Activated CD4-positive, alpha-beta memory T cell treated with anti-CD3 and anti-CD28 coated beads for 36 hours (primary cell): ENCODE measurements around the gene DHDDS. TPM values are rescaled to one million over a fixed set of nuclear protein-coding genes. Genes with fewer than 3 reads are reported as not detected.
A peak's percentile ranks its signal among the peaks of the same experiment; 100 is the strongest.

Experiments
- CTCF ChIA-PET: fragments of 350-600 bp; sonication (Branson Sonifier 250); formaldehyde crosslinking; loops from one replicate; lab custom pipeline; 2021; ENCODE audit warnings: antibody characterized with exemption, inconsistent platforms; lab: Charles Lee
- POLR2A ChIA-PET: fragments of 350-600 bp; sonication (Branson Sonifier 250); formaldehyde crosslinking; loops from one replicate; lab custom pipeline; 2021; ENCODE audit warnings: antibody characterized with exemption; lab: Charles Lee
- DNase-seq: peaks from one replicate; pipeline ENCODE4 v3.0.0-alpha.2; 2020
- H3K27ac Mint-ChIP-seq: one replicate; pipeline ENCODE4 v1.8.0; 2021; ENCODE audit warnings: mixed read lengths
- H3K27me3 Mint-ChIP-seq: one replicate; pipeline ENCODE4 v1.8.0; 2021; ENCODE audit warnings: mixed read lengths
- H3K36me3 Mint-ChIP-seq: one replicate; pipeline ENCODE4 v1.8.0; 2021; ENCODE audit warnings: mixed read lengths
- H3K4me1 Mint-ChIP-seq: one replicate; pipeline ENCODE4 v1.8.0; 2021; ENCODE audit warnings: low read depth, mixed read lengths
- H3K4me3 Mint-ChIP-seq: one replicate; pipeline ENCODE4 v1.8.0; 2021; ENCODE audit warnings: mild to moderate bottlenecking, mixed read lengths
- H3K9me3 Mint-ChIP-seq: one replicate; pipeline ENCODE4 v1.8.0; 2021; ENCODE audit warnings: mixed read lengths
- intact Hi-C: fragments of 100-400 bp; cut with micrococcal nuclease; formaldehyde crosslinking; loops from one replicate; pipeline ENCODE4 v1.15.1; 2023
- total RNA-seq, 2 experiments: library from RNA; stranded (reverse); gene quantifications; one replicate each; pipeline ENCODE4 v1.2.3, GENCODE V29; 2021

The DHDDS gene
- total RNA-seq, 2 experiments from 2014 or later, result 41.9 to 45.5 TPM

DNA sequence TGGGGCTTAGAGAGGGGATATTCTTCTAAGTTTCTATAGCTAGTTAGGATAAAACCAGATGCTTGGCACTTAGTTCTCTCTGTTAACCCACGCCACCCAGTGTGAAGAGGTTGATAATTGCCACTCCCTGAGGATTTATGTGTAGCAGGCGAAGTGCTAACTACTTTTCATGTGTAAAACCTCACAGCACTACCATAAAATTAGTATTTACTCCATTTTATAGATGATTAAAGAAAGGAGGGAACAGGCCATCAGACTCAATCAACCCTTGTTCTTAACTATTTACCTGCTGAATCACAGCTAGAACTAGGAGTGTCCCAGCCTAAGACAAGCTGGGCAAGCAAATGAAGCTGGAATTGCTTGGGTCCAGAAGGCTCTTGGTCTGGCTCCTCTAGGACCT lies 12.6 kb upstream of the DHDDS start:
- Mint-ChIP-seq H3K36me3 (no peaks in the 10 kb centered on the region), H3K9me3 (no peaks in the 10 kb centered on the region), H3K4me1 (peaks cover 2% of the 10 kb centered on the region), H3K27me3 (no peaks in the 10 kb centered on the region), H3K4me3 (no peak overlapping the region), H3K27ac (no peak overlapping the region)
- DNase-seq, result no peak
- intact Hi-C loops, result loop anchor here (5.0 to 10.0 kb wide), 2 partner anchors 57 to 315 kb away; no protein-coding TSS in a partner anchor
- CTCF ChIA-PET, result interaction anchor here (1.0 to 1.9 kb wide), 3 partner anchors 13 to 135 kb away, joined by 3 to 5 read pairs (median 3); partner anchors contain the start of gene DHDDS
- POLR2A ChIA-PET, result no interaction called here

DNA sequence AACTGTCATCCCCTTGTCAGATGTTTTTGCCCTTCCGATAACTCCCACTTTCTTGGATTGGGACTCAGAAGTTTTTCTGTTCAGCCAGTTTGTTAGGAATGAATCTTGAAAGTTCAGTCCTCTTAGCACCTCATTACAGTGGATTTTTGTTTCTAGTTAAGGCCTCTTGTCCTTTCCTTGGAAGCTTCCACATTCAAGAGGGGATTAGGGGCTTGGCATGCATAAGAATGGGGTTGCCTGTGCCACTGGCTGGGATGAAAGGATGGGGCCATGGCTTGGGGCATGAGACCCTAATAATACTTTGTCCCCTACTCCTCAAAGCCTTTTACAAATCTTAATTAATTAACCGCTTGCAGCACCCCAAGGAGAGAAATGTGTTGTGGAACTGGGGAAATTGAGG lies 2.4 kb upstream of the DHDDS start:
- CTCF ChIA-PET, result interaction anchor here (2.7 to 3.9 kb wide), 2 partner anchors 12 to 41 kb away, joined by 15 to 18 read pairs; partner anchors contain the start of gene HMGN2
- no peak overlapping the region for H3K27ac Mint-ChIP-seq
- POLR2A ChIA-PET, result no interaction called here
- intact Hi-C loops, result no loop called here
- H3K4me1 Mint-ChIP-seq, result peaks cover 23% of the 10 kb centered on the region
- peaks cover 7% of the 10 kb centered on the region for H3K36me3 Mint-ChIP-seq
- no peaks in the 10 kb centered on the region for H3K9me3 Mint-ChIP-seq
- H3K27me3 Mint-ChIP-seq, result no peaks in the 10 kb centered on the region
- DNase-seq, result no peak
- no peak overlapping the region for H3K4me3 Mint-ChIP-seq

DNA sequence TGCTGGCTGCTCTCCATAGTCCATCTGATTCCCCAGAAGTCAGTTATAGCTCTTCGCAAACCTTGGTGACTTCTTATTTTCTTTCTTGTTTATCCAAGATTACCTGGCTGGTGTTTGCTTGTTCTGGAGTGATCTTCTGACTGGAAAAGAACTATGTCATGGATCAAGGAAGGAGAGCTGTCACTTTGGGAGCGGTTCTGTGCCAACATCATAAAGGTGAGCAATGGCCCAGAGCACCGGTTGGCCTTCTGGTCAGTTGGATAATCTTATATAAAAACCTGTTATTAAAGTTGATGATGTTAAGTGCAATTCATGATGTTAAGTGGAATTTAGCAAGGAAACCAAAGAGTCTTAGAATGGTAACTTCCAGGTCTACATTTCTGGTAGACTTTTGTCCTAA lies 672 bp downstream of the DHDDS start:
- ChIA-PET POLR2A (interaction anchor here (0.8 to 2.2 kb wide), 8 partner anchors 7 to 144 kb away, joined by 3 to 19 read pairs (median 3); partner anchors contain the start of gene HMGN2), CTCF (interaction anchor here (0.8 to 3.9 kb wide), 15 partner anchors 14 to 263 kb away, joined by 3 to 32 read pairs (median 3); partner anchors contain the start of genes CEP85, HMGN2 and ZNF593)
- Mint-ChIP-seq H3K27ac (peak overlapping the region; percentile 80), H3K9me3 (no peaks in the 10 kb centered on the region), H3K27me3 (no peaks in the 10 kb centered on the region), H3K4me1 (peaks cover 23% of the 10 kb centered on the region), H3K36me3 (peaks cover 8% of the 10 kb centered on the region), H3K4me3 (peak overlapping the region; percentile 91)
- intact Hi-C loops, result loop anchor here (1.0 kb wide), 2 partner anchors 40 to 113 kb away; partner anchors contain the start of gene HMGN2
- DNase-seq, result no peak

DNA sequence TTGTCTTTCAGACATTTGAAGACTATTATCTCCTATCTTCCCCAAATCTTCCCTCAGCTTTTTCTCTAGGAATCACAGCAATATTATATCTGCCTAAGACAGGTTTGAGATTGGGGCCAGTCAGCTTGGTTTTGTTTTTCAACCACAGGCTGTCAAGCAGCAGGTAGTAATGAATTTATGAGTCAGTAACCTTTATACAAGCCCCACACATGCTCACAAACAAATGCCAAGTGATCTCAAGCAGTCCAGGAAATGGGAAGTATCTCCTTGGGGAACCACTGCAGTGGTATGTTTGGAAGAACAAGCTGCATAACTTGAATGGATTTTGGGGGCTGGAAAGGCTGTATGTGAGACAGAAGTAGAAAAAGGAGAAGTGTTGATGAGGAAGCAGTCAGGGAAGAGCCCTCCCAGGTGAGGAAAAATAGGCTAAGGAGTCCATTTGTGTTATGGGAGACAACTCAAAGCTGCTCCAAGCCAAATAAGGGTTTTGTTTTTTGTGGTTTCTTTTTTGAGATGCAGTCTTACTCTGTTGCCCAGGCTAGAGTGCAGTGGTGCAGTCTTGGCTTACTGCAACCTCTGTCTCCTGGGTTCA lies 2.1 kb downstream of the DHDDS start:
- Mint-ChIP-seq H3K9me3 (no peaks in the 10 kb centered on the region), H3K36me3 (peaks cover 16% of the 10 kb centered on the region), H3K4me1 (peaks cover 23% of the 10 kb centered on the region), H3K4me3 (no peak overlapping the region), H3K27ac (no peak overlapping the region), H3K27me3 (no peaks in the 10 kb centered on the region)
- intact Hi-C loops, result no loop called here
- ChIA-PET CTCF (interaction anchor here (3.8 kb wide), 1 partner anchor 17 kb away, joined by 32 read pairs; no protein-coding TSS in a partner anchor), POLR2A (no interaction called here)
- DNase-seq, result no peak

DNA sequence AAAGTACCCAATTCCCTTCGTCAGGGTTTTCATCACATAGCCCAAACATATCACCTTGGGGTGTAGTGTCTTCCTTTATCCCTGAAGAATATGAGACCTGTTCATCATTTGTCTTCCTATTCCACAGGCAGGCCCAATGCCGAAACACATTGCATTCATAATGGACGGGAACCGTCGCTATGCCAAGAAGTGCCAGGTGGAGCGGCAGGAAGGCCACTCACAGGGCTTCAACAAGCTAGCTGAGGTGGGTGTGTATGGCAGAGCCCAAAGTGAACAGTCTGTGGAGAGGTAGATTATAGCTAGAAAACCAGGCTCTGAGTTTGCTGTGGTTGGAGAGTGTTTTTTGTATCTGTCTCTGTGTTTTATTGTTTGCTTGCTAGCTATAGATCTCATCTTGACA lies 5.9 kb downstream of the DHDDS start:
- H3K27ac Mint-ChIP-seq, result no peak overlapping the region
- no peak for DNase-seq
- H3K27me3 Mint-ChIP-seq, result no peaks in the 10 kb centered on the region
- CTCF ChIA-PET, result no interaction called here
- H3K9me3 Mint-ChIP-seq, result no peaks in the 10 kb centered on the region
- POLR2A ChIA-PET, result no interaction called here
- intact Hi-C loops, result no loop called here
- H3K4me3 Mint-ChIP-seq, result no peak overlapping the region
- peaks cover 9% of the 10 kb centered on the region for H3K4me1 Mint-ChIP-seq
- peaks cover 33% of the 10 kb centered on the region for H3K36me3 Mint-ChIP-seq

DNA sequence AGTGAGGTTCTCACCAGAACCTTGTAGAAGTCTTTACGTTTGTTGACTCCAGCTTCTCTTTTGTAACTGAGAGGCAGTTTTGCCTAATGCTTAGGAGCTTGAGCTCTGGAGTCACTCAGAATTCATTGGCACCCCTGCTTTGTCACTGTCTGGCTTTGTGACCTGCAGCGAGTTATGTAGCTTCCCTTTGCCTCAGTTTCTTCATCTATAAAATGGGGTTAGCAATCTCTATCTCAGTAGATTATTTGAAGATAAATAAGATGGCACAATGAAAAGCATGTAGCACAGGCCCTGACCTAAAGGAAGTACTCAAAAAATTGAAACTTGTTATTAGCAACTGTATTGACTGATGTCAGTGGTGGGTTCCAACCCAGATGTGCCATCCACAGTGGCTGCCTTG lies 8.1 kb downstream of the DHDDS start:
- H3K36me3 Mint-ChIP-seq, result peaks cover 42% of the 10 kb centered on the region
- H3K27ac Mint-ChIP-seq, result no peak overlapping the region
- no peaks in the 10 kb centered on the region for H3K9me3 Mint-ChIP-seq
- no peak overlapping the region for H3K4me3 Mint-ChIP-seq
- H3K4me1 Mint-ChIP-seq, result no peaks in the 10 kb centered on the region
- H3K27me3 Mint-ChIP-seq, result no peaks in the 10 kb centered on the region
- POLR2A ChIA-PET, result interaction anchor here (1.0 kb wide), 1 partner anchor 8 kb away, joined by 3 read pairs; the partner anchor contains the start of gene DHDDS
- no peak for DNase-seq
- CTCF ChIA-PET, result no interaction called here
- intact Hi-C loops, result no loop called here

DNA sequence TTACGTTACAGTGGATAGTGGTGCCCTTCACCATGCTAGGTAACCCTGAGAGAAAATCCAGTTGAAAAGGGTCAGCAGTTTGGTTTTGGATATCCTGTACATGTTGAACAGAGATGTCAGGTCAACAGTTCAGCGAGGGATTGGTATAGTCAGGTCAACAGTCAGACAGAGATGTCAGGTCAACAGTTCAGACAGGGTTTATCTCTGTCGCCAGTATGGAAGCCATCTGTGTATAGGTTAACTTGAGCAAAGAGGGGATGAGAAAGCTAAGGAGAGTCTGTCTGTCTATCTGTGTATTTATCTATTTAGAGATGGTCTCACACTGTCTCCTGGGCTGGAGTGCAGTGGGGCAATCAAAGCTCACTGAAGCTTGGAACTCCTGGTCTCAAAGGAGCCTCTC lies 17.7 kb downstream of the DHDDS start:
- H3K27ac Mint-ChIP-seq, result no peak overlapping the region
- peaks cover 32% of the 10 kb centered on the region for H3K36me3 Mint-ChIP-seq
- H3K4me3 Mint-ChIP-seq, result no peak overlapping the region
- intact Hi-C loops, result no loop called here
- CTCF ChIA-PET, result interaction anchor here (2.8 kb wide), 1 partner anchor 33 kb away, joined by 10 read pairs; no protein-coding TSS in a partner anchor
- no peaks in the 10 kb centered on the region for H3K4me1 Mint-ChIP-seq
- POLR2A ChIA-PET, result no interaction called here
- no peak for DNase-seq
- H3K27me3 Mint-ChIP-seq, result no peaks in the 10 kb centered on the region
- H3K9me3 Mint-ChIP-seq, result no peaks in the 10 kb centered on the region

DNA sequence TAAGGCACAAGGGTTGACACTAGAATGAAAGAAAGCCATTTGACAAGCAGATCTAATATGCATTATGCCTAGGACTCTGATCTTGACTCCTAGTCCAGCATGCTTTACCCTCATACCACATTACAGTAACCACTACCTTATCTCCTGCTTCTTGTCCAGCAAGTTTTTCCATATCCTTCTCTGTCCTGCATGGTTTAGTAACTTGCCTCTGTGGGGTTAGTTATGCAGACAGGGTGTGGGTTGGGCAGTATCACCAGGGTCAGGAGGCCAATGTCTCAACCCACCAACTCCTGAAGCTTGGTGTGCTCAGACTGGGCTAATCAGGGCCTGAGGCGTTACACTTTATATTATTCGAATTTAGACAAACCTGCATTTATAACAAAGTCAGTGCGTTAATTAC lies 18.8 kb downstream of the DHDDS start:
- intact Hi-C loops, result no loop called here
- Mint-ChIP-seq H3K4me1 (no peaks in the 10 kb centered on the region), H3K4me3 (no peak overlapping the region), H3K9me3 (no peaks in the 10 kb centered on the region), H3K36me3 (peaks cover 33% of the 10 kb centered on the region), H3K27ac (no peak overlapping the region), H3K27me3 (no peaks in the 10 kb centered on the region)
- ChIA-PET POLR2A (no interaction called here), CTCF (no interaction called here)
- DNase-seq, result no peak

DNA sequence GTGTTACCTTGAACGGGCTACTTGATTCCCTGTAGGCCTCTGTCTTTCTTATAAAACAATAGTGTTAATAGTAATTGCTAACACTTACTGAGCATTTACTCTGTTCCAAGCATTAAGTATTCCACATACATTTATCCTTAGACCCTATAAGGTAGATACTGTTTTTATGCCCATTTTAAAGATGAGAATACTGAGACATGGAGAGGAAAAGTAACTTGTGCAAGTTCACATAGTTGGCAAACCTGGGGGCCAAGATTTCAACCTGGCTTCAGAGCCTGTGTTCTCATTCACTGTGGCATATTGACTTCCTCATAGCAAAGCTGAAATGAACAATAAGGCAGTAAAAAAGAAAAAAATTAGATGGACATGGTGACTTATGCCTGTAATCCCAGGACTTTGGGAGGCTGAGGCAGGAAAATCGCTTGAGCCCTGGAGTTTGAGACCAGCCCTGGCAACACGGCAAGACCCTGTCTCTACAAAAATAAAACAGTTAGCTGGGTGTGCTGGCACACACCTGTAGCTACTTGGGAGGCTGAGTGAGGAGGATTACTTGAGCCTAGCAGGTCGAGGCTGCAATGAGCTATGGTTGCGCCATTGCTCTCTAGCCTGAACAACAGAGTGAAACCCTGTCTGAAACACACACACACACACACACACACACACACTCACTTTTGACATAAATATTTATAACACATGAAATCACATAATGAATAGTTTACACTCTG lies 20.5 kb downstream of the DHDDS start:
- Mint-ChIP-seq H3K36me3 (peaks cover 24% of the 10 kb centered on the region), H3K4me3 (no peak overlapping the region), H3K27ac (no peak overlapping the region), H3K27me3 (no peaks in the 10 kb centered on the region), H3K4me1 (no peaks in the 10 kb centered on the region), H3K9me3 (no peaks in the 10 kb centered on the region)
- no peak for DNase-seq
- ChIA-PET CTCF (interaction anchor here (0.7 kb wide), 1 partner anchor 36 kb away, joined by 3 read pairs; no protein-coding TSS in a partner anchor), POLR2A (no interaction called here)
- intact Hi-C loops, result no loop called here

DNA sequence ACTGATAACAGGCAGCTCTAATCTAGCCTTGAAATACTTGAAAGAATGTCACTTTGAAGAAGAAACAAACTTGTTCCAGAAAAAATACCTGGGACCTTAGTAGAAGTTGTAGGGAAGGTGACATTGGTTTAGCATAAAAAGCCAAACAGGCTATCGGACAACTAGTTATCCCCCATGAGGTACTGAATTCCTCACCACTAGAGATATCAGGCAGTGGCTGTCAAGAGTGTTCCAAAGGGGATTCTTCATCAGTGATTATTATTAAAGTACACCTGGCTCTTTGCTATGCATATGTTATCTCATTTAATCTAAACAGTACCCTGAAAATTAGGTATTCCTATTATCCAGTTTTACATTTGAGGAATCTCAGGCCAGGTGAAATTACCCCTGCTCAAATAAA lies 27.0 kb downstream of the DHDDS start:
- DNase-seq, result no peak
- intact Hi-C loops, result no loop called here
- no peak overlapping the region for H3K4me3 Mint-ChIP-seq
- H3K27ac Mint-ChIP-seq, result no peak overlapping the region
- no peaks in the 10 kb centered on the region for H3K27me3 Mint-ChIP-seq
- H3K36me3 Mint-ChIP-seq, result peaks cover 33% of the 10 kb centered on the region
- no peaks in the 10 kb centered on the region for H3K9me3 Mint-ChIP-seq
- ChIA-PET CTCF (interaction anchor here (2.3 kb wide), 1 partner anchor 11 kb away, joined by 11 read pairs; no protein-coding TSS in a partner anchor), POLR2A (no interaction called here)
- no peaks in the 10 kb centered on the region for H3K4me1 Mint-ChIP-seq

DNA sequence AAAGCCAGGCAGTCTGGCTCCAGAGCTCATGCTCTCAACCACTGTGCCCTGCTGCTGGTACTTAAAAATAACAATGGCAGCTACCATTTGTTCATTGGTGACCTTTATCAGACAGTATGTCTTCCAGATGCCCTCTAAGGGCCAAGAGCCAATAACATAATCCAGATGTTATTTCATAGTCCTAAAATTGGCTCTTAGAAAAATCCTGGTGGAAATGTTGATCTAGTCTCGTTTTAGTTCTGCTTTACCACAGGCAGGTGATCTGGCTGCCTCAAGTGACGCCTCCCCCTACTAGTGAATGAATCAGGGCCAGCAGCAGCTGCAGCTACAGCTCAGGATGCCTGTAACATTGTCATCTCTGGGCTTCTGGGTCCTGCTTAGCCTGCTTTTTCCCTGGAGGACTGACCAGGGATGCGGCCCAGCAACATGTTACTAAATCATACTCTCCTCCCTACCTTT lies 27.5 kb downstream of the DHDDS start:
- no peaks in the 10 kb centered on the region for H3K27me3 Mint-ChIP-seq
- ChIA-PET POLR2A (no interaction called here), CTCF (interaction anchor here (2.3 kb wide), 1 partner anchor 10 kb away, joined by 11 read pairs; no protein-coding TSS in a partner anchor)
- peaks cover 36% of the 10 kb centered on the region for H3K36me3 Mint-ChIP-seq
- H3K27ac Mint-ChIP-seq, result no peak overlapping the region
- intact Hi-C loops, result no loop called here
- no peak overlapping the region for H3K4me3 Mint-ChIP-seq
- H3K9me3 Mint-ChIP-seq, result no peaks in the 10 kb centered on the region
- no peak for DNase-seq
- H3K4me1 Mint-ChIP-seq, result no peaks in the 10 kb centered on the region

DNA sequence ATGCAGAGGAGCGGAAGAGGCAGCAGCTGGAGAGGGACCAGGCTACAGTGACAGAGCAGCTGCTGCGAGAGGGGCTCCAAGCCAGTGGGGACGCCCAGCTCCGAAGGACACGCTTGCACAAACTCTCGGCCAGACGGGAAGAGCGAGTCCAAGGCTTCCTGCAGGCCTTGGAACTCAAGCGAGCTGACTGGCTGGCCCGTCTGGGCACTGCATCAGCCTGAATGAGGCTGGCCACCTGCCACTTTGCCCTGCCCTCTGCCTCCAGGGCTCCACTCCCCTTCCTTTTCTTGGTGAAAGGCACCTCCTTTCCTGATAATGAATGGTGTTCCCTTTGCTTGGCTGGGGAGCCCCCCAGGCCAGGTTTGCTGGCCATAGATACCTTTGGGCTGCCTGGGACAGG lies 36.8 kb downstream of the DHDDS start:
- Mint-ChIP-seq H3K4me3 (no peak overlapping the region), H3K27me3 (no peaks in the 10 kb centered on the region), H3K36me3 (peaks cover 36% of the 10 kb centered on the region), H3K9me3 (no peaks in the 10 kb centered on the region), H3K27ac (no peak overlapping the region), H3K4me1 (peaks cover 24% of the 10 kb centered on the region)
- intact Hi-C loops, result no loop called here
- CTCF ChIA-PET, result interaction anchor here (1.3 to 2.3 kb wide), 3 partner anchors 9 to 299 kb away, joined by 4 to 11 read pairs (median 9); partner anchors contain the start of gene ZNF593
- POLR2A ChIA-PET, result no interaction called here
- DNase-seq, result no peak
